HL-60 (cell line): ENCODE measurements around the gene STXBP1.

Source experiments
- CTCF ChIP-seq: IDR thresholded peaks from one replicate; pipeline ENCODE4 v1.5.1; 2011; ENCODE audit warnings: low read length, control low read depth, inconsistent platforms; ENCODE audit not compliant: insufficient read depth
- GABPA ChIP-seq: IDR thresholded peaks from 2 replicates; pipeline ENCODE4 v1.6.1; 2012; ENCODE audit warnings: low read depth
- POLR2AphosphoS5 ChIP-seq: IDR thresholded peaks from 2 replicates; pipeline ENCODE4 v1.6.1; 2012; ENCODE audit warnings: low read depth
- REST ChIP-seq: IDR thresholded peaks from 2 replicates; pipeline ENCODE4 v1.6.1; 2012; ENCODE audit warnings: low read depth; ENCODE audit not compliant: insufficient replicate concordance
- SPI1 ChIP-seq: IDR thresholded peaks from 2 replicates; pipeline ENCODE4 v1.6.1; 2012; ENCODE audit warnings: low read depth, mild to moderate bottlenecking, borderline replicate concordance

GRCh38 chr9:127698386-127698785, 86.3 kb downstream of the STXBP1 start:
- TF ChIP-seq CTCF, result no peak
- TF ChIP-seq REST, result no peak
- no peak for TF ChIP-seq POLR2AphosphoS5
- no peak for TF ChIP-seq SPI1
- no peak for TF ChIP-seq GABPA
